ENCODE data around the gene UMODL1.

- no peak for TF ChIP-seq EP300 (IDR thresholded peaks at IDR 0.05; ENCODE audit: borderline replicate concordance)
- no peak for TF ChIP-seq EGR1 (IDR thresholded peaks at IDR 0.05)
- TF ChIP-seq MAX (IDR thresholded peaks at IDR 0.05) = no peak
- no peak for TF ChIP-seq REST (IDR thresholded peaks at IDR 0.05; ENCODE audit: low read depth)
- no peak for TF ChIP-seq FOXM1 (IDR thresholded peaks at IDR 0.05; ENCODE audit: borderline replicate concordance, low read depth)
- TF ChIP-seq CREB1 (IDR thresholded peaks at IDR 0.05; ENCODE audit: low read depth) = no peak
- no peak for TF ChIP-seq TEAD4 (IDR thresholded peaks at IDR 0.05)
- TF ChIP-seq CEBPB (IDR thresholded peaks at IDR 0.05) = no peak
- TF ChIP-seq TAF1 (IDR thresholded peaks at IDR 0.05; ENCODE audit: low read depth) = no peak
- no peak for TF ChIP-seq NFIC (IDR thresholded peaks at IDR 0.05)
- no peak for TF ChIP-seq USF1 (IDR thresholded peaks at IDR 0.05)
- TF ChIP-seq YY1 (IDR thresholded peaks at IDR 0.05; ENCODE audit: low read depth) = no peak
These were observed 76.4 kb downstream of the UMODL1 start for GRCh38 chr21:42147386-42148020.
